ENCODE results near the gene MMP7. TPM values are rescaled to one million over a fixed set of nuclear protein-coding genes. Genes with fewer than 3 reads are reported as not detected.

MMP7 gene
- total and polyA plus RNA-seq, 2 donors (not counting 3 experiments of a cell fraction or from before 2014, with no cell fraction given): 0.65 TPM; not detected in 1

- no peak overlapping the region for H3K27ac ChIP-seq (ENCODE audit: insufficient read depth, low read depth, low read length)
Observed at GRCh38 chr11:102518296-102519094, 12.1 kb downstream of the MMP7 start.

GRCh38 chr11:102517670-102518069 lies 12.9 kb downstream of the MMP7 start:
- CTCF ChIA-PET: interaction anchor here (2.3 kb wide), 1 partner anchor 95 kb away, joined by 10 read pairs; no protein-coding TSS in a partner anchor

More at GRCh38 chr11:102518296-102519094, 12.1 kb downstream of the MMP7 start:
- BruUV-seq (replicated peaks): no TSS peak
- ChIA-PET POLR2A (no interaction called here), CTCF (interaction anchor here (0.6 to 2.3 kb wide), 7 partner anchors 26 to 224 kb away, joined by 3 to 12 read pairs (median 4); no protein-coding TSS in a partner anchor)
- no peak for DNase-seq (ENCODE audit: low read depth, low spot score)
- Histone ChIP-seq H2AFZ (ENCODE audit: low read depth, low read length) (no peak overlapping the region), H3K4me3 (replicated peaks in 1 of 3; ENCODE audit: insufficient read depth in 1 of 3, low read depth in 1 of 3, low read length in 3 of 3) (no peak overlapping the region), H3K9ac (replicated peaks; ENCODE audit: extremely low read depth, insufficient read depth, low read length) (no peak overlapping the region), H3K9me3 (replicated peaks; ENCODE audit: control insufficient read depth, insufficient read depth, low read length) (no peaks in the 10 kb centered on the region), H3K9me1 (replicated peaks; ENCODE audit: control insufficient read depth, extremely low read depth, insufficient read depth, low read length) (no peaks in the 10 kb centered on the region), H3K4me1 (ENCODE audit: control insufficient read depth, extremely low read depth, insufficient read depth, low read length) (no peaks in the 10 kb centered on the region), H3K79me2 (ENCODE audit: control insufficient read depth, insufficient read depth, low read length) (no peaks in the 10 kb centered on the region), H3K27me3 (ENCODE audit: control insufficient read depth in 2 of 2, insufficient read depth in 2 of 2, low read length in 2 of 2) (no peaks in the 10 kb centered on the region), H4K20me1 (replicated peaks; ENCODE audit: control insufficient read depth, extremely low read depth, insufficient read depth, low read length) (no peaks in the 10 kb centered on the region), H3K4me2 (ENCODE audit: insufficient read depth, low read length) (no peak overlapping the region), H3K36me3 (ENCODE audit: control insufficient read depth in 2 of 2, extremely low read depth in 1 of 2, insufficient read depth in 2 of 2, low read length in 2 of 2) (no peaks in the 10 kb centered on the region)
- FAIRE-seq: no peak
- no peak for TF ChIP-seq JUN (IDR thresholded peaks at IDR 0.05; ENCODE audit: borderline replicate concordance, insufficient read depth, insufficient read length, low read depth)
- dilution Hi-C loops (cut with MboI; ENCODE audit: extremely low pct_ligation_motif_present, low sequenced_read_pairs) (no loop called here), intact Hi-C loops (cut with micrococcal nuclease) (loop anchor here (5.0 kb wide), 1 partner anchor 149 kb away; no protein-coding TSS in a partner anchor)

More at GRCh38 chr11:102517670-102518069, 12.9 kb downstream of the MMP7 start:
- Histone ChIP-seq H3K9me3 (replicated peaks; ENCODE audit: control insufficient read depth, insufficient read depth, low read length) (no peaks in the 10 kb centered on the region), H3K4me1 (ENCODE audit: control insufficient read depth, extremely low read depth, insufficient read depth, low read length) (no peaks in the 10 kb centered on the region), H3K9ac (replicated peaks; ENCODE audit: extremely low read depth, insufficient read depth, low read length) (no peak overlapping the region), H3K79me2 (ENCODE audit: control insufficient read depth, insufficient read depth, low read length) (no peaks in the 10 kb centered on the region), H3K4me3 (replicated peaks in 1 of 3; ENCODE audit: insufficient read depth in 1 of 3, low read depth in 1 of 3, low read length in 3 of 3) (no peak overlapping the region), H4K20me1 (replicated peaks; ENCODE audit: control insufficient read depth, extremely low read depth, insufficient read depth, low read length) (no peaks in the 10 kb centered on the region), H3K36me3 (ENCODE audit: control insufficient read depth in 2 of 2, extremely low read depth in 1 of 2, insufficient read depth in 2 of 2, low read length in 2 of 2) (no peaks in the 10 kb centered on the region), H3K27ac (ENCODE audit: insufficient read depth, low read depth, low read length) (no peak overlapping the region), H3K9me1 (replicated peaks; ENCODE audit: control insufficient read depth, extremely low read depth, insufficient read depth, low read length) (no peaks in the 10 kb centered on the region), H3K27me3 (ENCODE audit: control insufficient read depth in 2 of 2, insufficient read depth in 2 of 2, low read length in 2 of 2) (no peaks in the 10 kb centered on the region), H3K4me2 (ENCODE audit: insufficient read depth, low read length) (no peak overlapping the region), H2AFZ (ENCODE audit: low read depth, low read length) (no peak overlapping the region)
- intact Hi-C loops (cut with micrococcal nuclease): loop anchor here (5.0 kb wide), 1 partner anchor 150 kb away; no protein-coding TSS in a partner anchor
- POLR2A ChIA-PET: no interaction called here
- FAIRE-seq (no peak), DNase-seq (ENCODE audit: low read depth, low spot score) (no peak)
- dilution Hi-C loops (cut with MboI; ENCODE audit: extremely low pct_ligation_motif_present, low sequenced_read_pairs): no loop called here
- no peak for TF ChIP-seq FOS (IDR thresholded peaks at IDR 0.05; ENCODE audit: borderline replicate concordance, insufficient read depth, low read length)
- no peak for TF ChIP-seq POLR2AphosphoS5 (IDR thresholded peaks at IDR 0.05; ENCODE audit: insufficient read depth, low read depth, low read length)
- TF ChIP-seq POLR2A (IDR thresholded peaks at IDR 0.05; ENCODE audit: low read depth, low read length): no peak
- TF ChIP-seq EZH2 (IDR thresholded peaks at IDR 0.05; ENCODE audit: borderline replicate concordance, low read depth, low read length, severe bottlenecking): no peak
- TF ChIP-seq GATA2 (IDR thresholded peaks at IDR 0.05; ENCODE audit: insufficient read depth, insufficient read length, low read depth, low read length): no peak
- no peak for TF ChIP-seq MYC (IDR thresholded peaks at IDR 0.05; ENCODE audit: low read depth, low read length)
- TF ChIP-seq CTCF (IDR thresholded peaks at IDR 0.05; ENCODE audit: extremely low read depth in 1 of 2, insufficient read depth in 1 of 2, low read depth in 1 of 2, low read length in 2 of 2): no peak
- no peak for TF ChIP-seq JUN (IDR thresholded peaks at IDR 0.05; ENCODE audit: borderline replicate concordance, insufficient read depth, insufficient read length, low read depth)
- no TSS peak for BruUV-seq (replicated peaks)
